Stomach (tissue), 4 donors: ENCODE results near the gene PLEKHH1.

Source experiments
- CTCF ChIP-seq, 7 experiments: fragments of 450-650 bp in 4 of 7; fragments of 200-600 bp in 3 of 7; sonication (generic) in 3 of 7; IDR thresholded peaks; one replicate each; pipeline ENCODE4 v1.5.1; 2016 to 2019; ENCODE audit warnings: antibody characterized with exemption in 7 of 7, control low read depth in 2 of 7, mild to moderate bottlenecking in 1 of 7
- POLR2A ChIP-seq, 4 donors: fragments of 450-650 bp; IDR thresholded peaks; one replicate each; pipeline ENCODE4 v1.6.1; 2016; ENCODE audit warnings: antibody characterized with exemption in 4 of 4, control low read depth in 2 of 4, mild to moderate bottlenecking in 1 of 4, moderate library complexity in 1 of 4

- TF ChIP-seq POLR2A (IDR thresholded peaks at IDR 0.05) (no peak), CTCF (IDR thresholded peaks at IDR 0.05) (no peak)
Measured at GRCh38 chr14:67559639-67560038, 26.5 kb downstream of the PLEKHH1 start.
